ENCODE data around the gene BCAM.

DNA sequence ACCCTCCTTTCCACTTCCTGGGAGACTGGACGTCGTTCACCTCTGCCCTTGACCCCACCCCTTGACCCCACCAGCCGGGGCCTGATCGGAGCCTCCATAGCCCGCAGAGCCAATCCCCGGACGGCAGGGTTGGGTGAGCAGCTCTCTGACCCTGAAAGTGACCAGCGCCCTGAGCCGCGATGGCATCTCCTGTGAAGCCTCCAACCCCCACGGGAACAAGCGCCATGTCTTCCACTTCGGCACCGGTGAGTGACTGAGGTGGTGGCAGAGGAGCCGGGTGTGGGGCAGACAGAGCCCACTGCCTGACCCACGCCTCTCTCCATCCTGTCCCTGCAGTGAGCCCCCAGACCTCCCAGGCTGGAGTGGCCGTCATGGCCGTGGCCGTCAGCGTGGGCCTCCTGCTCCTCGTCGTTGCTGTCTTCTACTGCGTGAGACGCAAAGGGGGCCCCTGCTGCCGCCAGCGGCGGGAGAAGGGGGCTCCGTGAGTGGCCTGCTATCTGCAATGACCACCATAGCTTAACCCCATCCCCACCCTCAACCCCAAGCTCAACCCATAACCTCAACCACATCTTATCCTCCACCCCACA is 10.4 kb downstream of the BCAM start:
- no peak for TF ChIP-seq CTCF (IDR thresholded peaks at IDR 0.05; ENCODE audit: low read length)
- TF ChIP-seq EZH2 (IDR thresholded peaks at IDR 0.05; ENCODE audit: borderline replicate concordance, low read length), result no peak
